Stimulated activated CD8-positive, alpha-beta memory T cell treated with anti-CD3 and anti-CD28 coated beads, Interleukin-4, amount 100 ng/mL, for 1 hour (primary cell): Measurements from ENCODE around the gene ZNF20.

ENCODE experiments used
- DNase-seq, 2 donors: peaks; one replicate each; pipeline ENCODE4 v3.0.0-alpha.2; 2020; ENCODE audit warnings: low read depth in 2 of 2, low spot score in 1 of 2

ZNF20 gene

GRCh38 chr19:12139885-12140544, at the start of gene ZNF20:
Gene ZNF20 (minus strand): TSS chr19:12140350. CDS start chr19:12140182, 168 bp downstream.
- peak; percentile 72 to 78 for DNase-seq

DNA sequence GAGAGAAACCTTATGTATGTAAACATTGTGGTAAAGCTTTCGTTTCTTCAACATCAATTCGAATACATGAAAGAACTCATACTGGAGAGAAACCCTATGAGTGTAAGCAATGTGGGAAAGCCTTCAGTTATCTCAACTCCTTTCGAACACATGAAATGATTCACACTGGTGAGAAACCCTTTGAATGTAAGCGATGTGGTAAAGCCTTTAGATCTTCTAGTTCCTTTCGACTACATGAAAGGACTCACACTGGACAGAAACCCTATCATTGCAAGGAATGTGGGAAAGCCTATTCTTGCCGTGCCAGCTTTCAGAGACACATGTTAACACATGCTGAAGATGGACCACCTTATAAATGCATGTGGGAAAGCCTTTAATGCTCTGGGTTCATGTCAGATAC, 47.5 kb upstream of the ZNF20 start:
- no peak for DNase-seq

- no peak for DNase-seq
Measured at GRCh38 chr19:12180377-12180776, 40.2 kb upstream of the ZNF20 start.

DNA sequence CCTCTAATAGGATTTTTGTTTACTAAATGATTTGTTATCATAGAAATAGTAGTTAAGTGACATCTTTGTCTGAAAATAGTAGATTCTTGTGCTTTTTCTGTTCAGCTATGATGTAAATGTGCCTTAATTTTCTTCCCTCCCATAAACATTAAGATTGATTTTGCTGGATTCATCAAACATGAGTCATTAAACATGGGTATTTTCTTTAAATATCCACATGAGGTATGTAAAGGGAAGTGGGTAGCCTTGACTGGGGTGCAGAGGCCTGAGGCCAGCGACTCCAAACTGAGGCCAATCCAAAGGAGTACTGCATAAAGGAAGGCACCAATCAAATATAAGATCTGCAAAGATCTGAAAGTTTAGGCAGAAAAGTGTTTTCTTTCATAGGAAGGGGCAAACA, 26.5 kb upstream of the ZNF20 start:
- no peak for DNase-seq

DNA sequence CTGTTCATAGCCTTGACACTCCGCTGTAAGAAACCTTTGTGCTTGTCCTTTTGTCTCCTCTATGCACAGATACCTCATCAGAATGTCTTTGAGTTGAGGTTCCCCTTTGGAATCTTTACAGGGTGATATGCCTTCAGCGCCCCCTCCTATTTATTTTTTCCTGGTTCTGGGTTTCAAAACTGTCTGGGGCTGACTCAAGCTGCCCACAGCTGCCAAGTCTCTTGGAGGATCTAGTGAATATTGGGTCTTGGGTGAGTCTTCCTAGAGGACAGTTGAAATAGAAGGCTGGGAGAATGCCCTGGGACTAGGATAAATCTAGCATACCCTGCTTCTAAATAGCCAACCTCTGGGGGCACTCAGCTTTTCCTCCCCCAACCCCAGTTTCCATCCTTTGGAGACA, 23.7 kb upstream of the ZNF20 start:
- no peak for DNase-seq

- DNase-seq: peak; percentile 72 to 84
Measured at GRCh38 chr19:12162882-12163806, 23.0 kb upstream of the ZNF20 start, which contains the start of gene ZNF136. Gene ZNF136 (plus strand): TSS chr19:12163096. CDS start chr19:12163204, 108 bp downstream.

DNA sequence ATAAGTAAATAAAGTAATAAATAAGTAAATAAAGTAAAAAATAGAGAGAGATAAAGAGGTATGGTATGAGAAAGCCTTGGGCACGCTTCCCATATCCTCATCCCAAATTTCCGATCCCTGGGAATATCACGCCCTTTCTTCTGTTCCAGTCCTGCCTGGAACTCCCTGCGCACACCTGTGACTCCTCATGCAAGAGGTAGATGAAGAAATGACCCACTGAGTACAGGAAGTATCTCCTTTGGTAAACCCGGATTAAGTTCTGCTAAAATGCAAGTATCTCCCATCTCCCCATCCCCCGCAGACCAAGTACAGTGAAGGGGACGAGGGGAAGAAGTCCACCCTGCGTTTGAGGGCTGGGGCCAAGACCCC, 22.3 kb upstream of the ZNF20 start:
- DNase-seq: no peak

DNA sequence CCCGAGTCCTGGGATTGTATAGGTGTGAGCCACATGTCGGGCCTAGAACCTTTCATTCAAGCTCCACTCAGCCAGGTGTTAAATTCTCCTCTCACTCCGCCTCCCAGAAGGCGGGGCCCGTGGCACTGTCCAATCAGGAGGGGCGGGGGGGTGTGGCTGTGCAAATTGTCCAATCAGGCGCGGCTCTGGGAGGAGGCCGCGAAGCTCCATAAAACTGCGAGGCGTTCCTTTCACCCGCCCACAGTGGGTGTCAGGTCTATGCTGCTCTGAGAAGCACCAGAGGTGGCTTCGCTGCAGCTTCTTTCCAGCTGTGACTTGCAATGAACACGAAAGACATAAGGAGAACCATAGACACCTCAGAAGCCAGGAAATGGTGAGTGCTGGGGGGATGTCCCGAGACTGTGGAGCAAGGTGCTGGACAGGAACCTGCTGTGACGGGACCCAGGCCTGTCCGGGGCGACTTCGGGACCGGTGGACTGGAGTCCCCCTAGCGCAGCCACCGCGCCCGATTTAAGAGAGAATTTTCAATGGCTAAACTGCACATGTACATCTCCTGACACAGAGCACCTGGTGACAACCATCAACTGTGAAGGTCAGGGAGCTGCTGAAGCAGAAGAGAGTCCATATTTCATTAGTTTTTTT, 19.7 kb upstream of the ZNF20 start:
- no peak for DNase-seq

DNA sequence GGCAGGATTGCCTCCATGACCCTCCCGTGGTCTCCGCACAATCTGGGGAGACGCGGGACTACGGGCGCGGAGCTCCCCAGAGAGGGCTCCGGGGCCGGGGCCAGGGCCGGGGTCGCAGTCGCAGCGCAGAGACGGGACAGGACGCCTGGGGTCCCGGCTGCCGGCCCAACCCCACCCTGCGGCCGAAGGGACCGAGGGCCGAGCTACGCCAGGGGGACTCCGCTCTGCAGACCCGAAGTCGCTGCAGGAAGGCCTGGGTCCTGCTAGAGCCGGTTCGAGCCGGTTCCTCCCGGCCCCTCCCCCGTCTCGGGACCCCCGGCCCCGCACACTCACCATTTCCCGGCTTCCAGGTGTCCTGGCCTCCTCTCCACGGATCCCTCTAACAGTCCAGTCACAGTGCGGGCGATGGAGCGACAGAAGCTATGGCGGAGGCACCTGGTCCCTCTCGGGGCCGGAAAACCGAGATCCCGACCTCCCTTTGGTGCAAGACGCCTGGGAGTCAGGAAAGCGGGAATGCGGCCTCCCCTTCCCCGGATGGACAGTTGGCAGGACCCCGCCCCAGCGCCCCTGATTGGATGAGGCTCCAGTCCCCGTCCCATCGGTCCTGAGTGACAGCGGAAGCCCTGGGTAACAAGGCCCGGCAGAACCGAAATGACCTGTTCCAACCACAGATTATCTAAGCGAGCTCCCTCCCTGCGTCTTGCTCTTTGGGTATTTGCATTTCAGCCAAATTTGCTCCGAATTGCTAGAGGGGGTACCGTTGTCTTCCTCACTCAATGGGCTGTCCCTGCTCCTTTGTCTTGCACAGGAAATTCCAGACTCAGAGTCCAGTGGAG, 16.3 kb upstream of the ZNF20 start, which contains the start of gene ZNF625:
Gene ZNF625 (minus strand): TSS at position 512 of the 836 bp plus-strand sequence. CDS start 176 bp downstream, at position 336.
- DNase-seq: no peak

DNA sequence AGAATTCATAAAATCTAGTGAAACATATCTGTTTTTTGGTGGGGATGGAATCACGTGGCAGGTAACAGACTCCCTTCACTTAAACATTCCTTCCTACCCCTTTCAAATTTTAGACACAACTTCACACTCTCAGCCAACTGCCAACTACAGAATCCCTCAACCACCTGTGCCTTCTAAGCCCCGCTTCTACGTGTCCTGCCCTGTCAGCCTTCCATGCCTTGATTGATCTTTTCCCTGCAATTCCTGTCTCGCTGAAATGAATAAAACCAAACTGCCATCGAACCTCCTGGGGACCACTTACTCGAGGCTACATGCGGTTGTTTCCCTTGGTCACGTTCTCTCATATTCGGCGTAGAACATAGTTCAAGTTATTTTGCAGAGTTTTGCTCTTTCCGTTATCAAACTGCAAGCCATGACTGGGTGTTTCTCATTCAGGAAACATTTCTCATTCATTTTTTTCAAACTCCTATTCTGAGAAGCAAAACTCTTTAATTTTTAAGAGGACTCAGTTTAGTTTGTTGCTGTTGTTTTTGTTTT, 15.2 kb upstream of the ZNF20 start:
- no peak for DNase-seq

DNA sequence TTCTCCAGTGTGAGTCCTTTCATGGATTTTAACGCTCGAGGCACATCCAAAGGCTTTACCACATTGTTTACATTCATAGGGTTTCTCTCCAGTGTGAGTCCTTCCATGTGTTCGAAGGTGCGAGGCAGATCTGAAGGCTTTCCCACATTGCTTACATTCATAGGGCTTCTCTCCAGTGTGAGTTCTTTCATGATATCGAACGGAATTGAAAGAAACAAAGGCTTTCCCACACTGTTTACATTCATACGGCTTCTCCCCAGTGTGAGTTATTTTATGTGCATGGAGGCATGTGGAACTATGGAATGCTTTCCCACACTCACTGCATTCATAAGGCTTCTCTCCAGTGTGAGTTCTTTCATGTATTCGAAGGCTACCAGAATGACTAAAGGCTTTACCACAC, 5.2 kb upstream of the ZNF20 start:
- DNase-seq: no peak

DNA sequence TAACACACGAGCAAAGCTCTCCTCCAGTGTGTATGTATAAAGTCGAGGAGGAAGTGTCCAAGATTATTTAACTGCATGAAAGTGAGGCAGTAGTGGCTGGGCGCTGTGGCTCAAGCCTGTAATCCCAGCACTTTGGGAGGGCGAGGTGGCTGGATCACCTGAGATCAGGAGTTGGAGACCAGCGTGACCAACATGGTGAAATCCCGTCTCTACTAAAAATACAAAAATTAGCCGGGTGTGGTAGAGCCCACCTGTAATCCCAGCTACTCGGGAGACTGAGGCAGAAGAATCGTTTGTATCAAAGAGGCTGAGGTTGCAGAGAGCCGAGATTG, 1.2 kb upstream of the ZNF20 start:
- no peak for DNase-seq

- DNase-seq: peak; percentile 69 to 75
Measured at GRCh38 chr19:12140545-12141404, 625 bp upstream of the ZNF20 start.

DNA sequence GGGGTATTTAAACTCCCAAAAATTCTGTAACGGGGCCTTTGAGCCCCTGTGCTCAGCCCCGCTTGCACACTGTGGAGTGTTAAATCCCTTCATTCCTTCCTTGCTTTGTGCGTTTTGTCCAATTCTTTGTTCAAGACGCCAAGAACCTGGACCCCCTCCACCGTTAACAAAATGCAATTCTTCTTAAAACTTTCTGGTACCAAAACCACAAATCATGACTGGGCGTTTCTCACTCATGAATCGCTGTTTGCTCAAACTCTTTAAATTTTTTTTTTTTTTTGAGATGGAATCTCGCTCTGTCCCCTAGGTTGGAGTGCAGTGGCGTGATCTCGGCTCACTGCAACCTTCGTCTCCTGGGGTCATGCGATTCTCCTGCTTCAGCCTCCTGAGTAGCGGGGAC, 881 bp downstream of the ZNF20 start:
- no peak for DNase-seq

GRCh38 chr19:12137221-12137940, 2.8 kb downstream of the ZNF20 start:
- DNase-seq: no peak

- DNase-seq: no peak
Measured at GRCh38 chr19:12133069-12133468, 7.1 kb downstream of the ZNF20 start.

- DNase-seq: no peak
Measured at GRCh38 chr19:12126707-12127106, 13.4 kb downstream of the ZNF20 start.

- no peak for DNase-seq
Measured at GRCh38 chr19:12117201-12117970, 22.8 kb downstream of the ZNF20 start.
